CD14-positive monocyte (primary cell): ENCODE measurements around the gene ITSN1. TPM values are rescaled to one million over a fixed set of nuclear protein-coding genes. Genes with fewer than 3 reads are reported as not detected.

Experiments used
- DNase-seq, 3 donors: peaks; one replicate each; pipeline ENCODE4 v3.0.0-alpha.2; 2011 to 2022
- H2AFZ ChIP-seq: 2 replicates; pipeline ENCODE4 v1.6.0; 2012; ENCODE audit warnings: mild to moderate bottlenecking, low read depth, low read length, inconsistent platforms; ENCODE audit not compliant: insufficient read depth, poor library complexity, severe bottlenecking
- H3K27ac ChIP-seq, 2 donors: 1 replicate in 1 of 2; 2 replicates in 1 of 2; pipeline ENCODE4 v1.5.1; 2012 to 2013; ENCODE audit warnings: low read length in 2 of 2, control low read depth in 1 of 2, inconsistent platforms in 1 of 2, low read depth in 1 of 2, mild to moderate bottlenecking in 1 of 2
- H3K27me3 ChIP-seq, 2 donors: one replicate each; pipeline versions ENCODE4 v1.6.0 to v1.6.1; 2011 to 2013; ENCODE audit warnings: low read length in 2 of 2; ENCODE audit not compliant: control insufficient read depth in 2 of 2, insufficient read depth in 2 of 2
- H3K36me3 ChIP-seq, 2 donors: replicated peaks in 1 of 2; 1 replicate in 1 of 2; 2 replicates in 1 of 2; pipeline versions ENCODE4 v1.5.1 to v1.6.1; 2012 to 2013; ENCODE audit warnings: low read length in 2 of 2, control low read depth in 1 of 2, inconsistent platforms in 1 of 2, mild to moderate bottlenecking in 1 of 2; ENCODE audit not compliant: insufficient read depth in 2 of 2, control insufficient read depth in 1 of 2
- H3K4me1 ChIP-seq, 2 donors: 1 replicate in 1 of 2; 2 replicates in 1 of 2; pipeline versions ENCODE4 v1.5.1 to v1.6.1; 2012 to 2013; ENCODE audit warnings: low read length in 2 of 2, control low read depth in 1 of 2, inconsistent platforms in 1 of 2, mild to moderate bottlenecking in 1 of 2, moderate library complexity in 1 of 2; ENCODE audit not compliant: insufficient read depth in 2 of 2, control insufficient read depth in 1 of 2
- H3K4me2 ChIP-seq: replicated peaks from 2 replicates; pipeline ENCODE3; 2012; ENCODE audit warnings: low read length, moderate library complexity, mild to moderate bottlenecking; ENCODE audit not compliant: poor library complexity, severe bottlenecking; ENCODE audit errors: extremely low read depth
- H3K4me3 ChIP-seq, 3 experiments: fragments of 200-600 bp in 1 of 3; sonication (generic) in 1 of 3; replicated peaks in 1 of 3; 1 replicate in 2 of 3; 2 replicates in 1 of 3; pipeline ENCODE4 v1.5.1; 2011 to 2013; ENCODE audit warnings: low read length in 3 of 3, mild to moderate bottlenecking in 3 of 3, control low read depth in 2 of 3, low read depth in 2 of 3, inconsistent platforms in 1 of 3, moderate library complexity in 1 of 3
- H3K79me2 ChIP-seq: 2 replicates; pipeline ENCODE4 v1.6.0; 2012; ENCODE audit warnings: mild to moderate bottlenecking, control low read depth, inconsistent platforms, low read length, moderate library complexity; ENCODE audit not compliant: insufficient read depth
- H3K9ac ChIP-seq: 2 replicates; pipeline ENCODE4 v1.6.0; 2017; ENCODE audit warnings: low read length, mild to moderate bottlenecking; ENCODE audit not compliant: insufficient read depth, poor library complexity, severe bottlenecking
- H3K9me3 ChIP-seq, 2 donors: replicated peaks in 1 of 2; 1 replicate in 1 of 2; 2 replicates in 1 of 2; pipeline versions ENCODE4 v1.5.1 to v1.6.1; 2012 to 2013; ENCODE audit warnings: low read length in 2 of 2, control low read depth in 1 of 2; ENCODE audit not compliant: control insufficient read depth in 1 of 2, insufficient read depth in 1 of 2
- H4K20me1 ChIP-seq: 2 replicates; pipeline ENCODE4 v1.6.0; 2012; ENCODE audit warnings: mild to moderate bottlenecking, low read length, control low read depth, moderate library complexity; ENCODE audit not compliant: insufficient read depth
- H3K27ac Mint-ChIP-seq, 7 donors: one replicate each; pipeline ENCODE4 v1.8.0; 2020; ENCODE audit warnings: mild to moderate bottlenecking in 7 of 7, mixed read lengths in 7 of 7, moderate library complexity in 6 of 7, inconsistent platforms in 2 of 7
- H3K27me3 Mint-ChIP-seq, 3 donors: one replicate each; pipeline ENCODE4 v1.8.0; 2021 to 2022; ENCODE audit warnings: low read depth in 3 of 3, mild to moderate bottlenecking in 3 of 3, mixed read lengths in 3 of 3, moderate library complexity in 3 of 3, inconsistent platforms in 1 of 3
- H3K36me3 Mint-ChIP-seq, 2 donors: one replicate each; pipeline ENCODE4 v1.8.0; 2020; ENCODE audit warnings: mixed read lengths in 2 of 2, inconsistent platforms in 1 of 2, mild to moderate bottlenecking in 1 of 2
- H3K4me1 Mint-ChIP-seq: one replicate; pipeline ENCODE4 v1.8.0; 2020; ENCODE audit warnings: mild to moderate bottlenecking, mixed read lengths
- H3K4me3 Mint-ChIP-seq, 2 donors: one replicate each; pipeline ENCODE4 v1.8.0; 2020; ENCODE audit warnings: mild to moderate bottlenecking in 2 of 2, mixed read lengths in 2 of 2, moderate library complexity in 1 of 2
- H3K9me3 Mint-ChIP-seq, 7 donors: one replicate each; pipeline ENCODE4 v1.8.0; 2020 to 2022; ENCODE audit warnings: mixed read lengths in 7 of 7, mild to moderate bottlenecking in 6 of 7, moderate library complexity in 6 of 7, inconsistent platforms in 2 of 7
- WGBS: methylation state at CpG from one replicate; pipeline ENCODE4 v1.1.5; 2013; ENCODE audit warnings: missing lambda C conversion rate; ENCODE audit not compliant: insufficient coverage; 5-methylcytosine and 5-hydroxymethylcytosine counted together
- intact Hi-C, 2 donors: fragments of 100-400 bp; cut with micrococcal nuclease; formaldehyde crosslinking; loops; one replicate each; pipeline versions ENCODE4 v1.15.0 to v1.15.1; 2023
- polyA plus RNA-seq, 3 donors: library from polyadenylated mRNA; depleted of rRNA in 1 of 3; unstranded in 2 of 3; stranded (reverse) in 1 of 3; fragments of 300-500 nt in 2 of 3; fragments of >200 nt in 1 of 3; fragmentation: Illumina TruSeq in 2 of 3; gene quantifications; 1 replicate in 2 of 3; 2 replicates in 1 of 3; pipeline ENCODE4 v1.2.3, GENCODE V29; 2012 to 2021
- TF ChIP-seq, protein P1 (sequence below): fragments of 200-600 bp; IDR thresholded peaks from one replicate; pipeline ENCODE4 v1.8.0; 2022; ENCODE audit warnings: antibody characterized with exemption, mild to moderate bottlenecking

Gene ITSN1
- polyA plus RNA-seq, 3 donors = 4.7 to 10.3 (median 5.1) TPM

GRCh38 chr21:33801424-33802405, 159.4 kb downstream of the ITSN1 start:
- intact Hi-C loops = no loop called here

DNA sequence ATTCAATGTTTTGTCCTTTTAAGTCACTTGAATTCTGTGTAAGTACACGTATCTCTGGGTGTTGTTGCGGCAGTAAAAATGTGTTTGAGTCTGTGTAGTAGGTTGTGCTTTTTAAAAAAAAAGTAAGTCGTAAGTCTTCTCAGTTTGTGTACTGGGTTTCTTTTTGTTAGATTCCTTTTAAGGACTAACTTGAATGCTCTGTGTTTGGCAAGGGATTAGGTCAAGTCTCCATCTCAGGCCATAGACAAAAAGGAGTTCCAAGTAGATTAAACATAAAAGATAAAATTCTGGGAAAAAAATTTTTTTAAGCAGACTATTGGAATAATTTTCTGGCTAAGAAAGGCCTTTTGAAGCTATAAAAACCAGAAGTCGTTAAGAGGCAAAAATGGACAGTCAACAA, 160.2 kb downstream of the ITSN1 start:
- H3K9me3 Mint-ChIP-seq = no peaks in the 10 kb centered on the region
- H3K4me3 ChIP-seq = no peak overlapping the region
- peaks cover 0 to 3% (median 0%) of the 10 kb centered on the region in 3 donors for H3K27me3 Mint-ChIP-seq
- no peaks in the 10 kb centered on the region for H3K9me3 ChIP-seq
- H3K36me3 ChIP-seq = peaks cover 7 to 15% of the 10 kb centered on the region in 2 donors
- H3K79me2 ChIP-seq = no peaks in the 10 kb centered on the region
- no peak overlapping the region for H3K9ac ChIP-seq
- peaks cover 4% of the 10 kb centered on the region for H3K4me1 Mint-ChIP-seq
- H3K27me3 ChIP-seq = no peaks in the 10 kb centered on the region
- no peak overlapping the region for H3K27ac ChIP-seq
- H2AFZ ChIP-seq = no peak overlapping the region
- no peak overlapping the region for H3K27ac Mint-ChIP-seq
- no peak overlapping the region for H3K4me3 Mint-ChIP-seq
- no peaks in the 10 kb centered on the region for H3K4me1 ChIP-seq
- intact Hi-C loops = no loop called here
- 86% methylated on average over 2 of the region's 4 CpGs for WGBS
- H4K20me1 ChIP-seq = no peaks in the 10 kb centered on the region
- H3K36me3 Mint-ChIP-seq = peaks cover 25 to 41% of the 10 kb centered on the region in 2 donors
- TF ChIP-seq, protein P1, sequence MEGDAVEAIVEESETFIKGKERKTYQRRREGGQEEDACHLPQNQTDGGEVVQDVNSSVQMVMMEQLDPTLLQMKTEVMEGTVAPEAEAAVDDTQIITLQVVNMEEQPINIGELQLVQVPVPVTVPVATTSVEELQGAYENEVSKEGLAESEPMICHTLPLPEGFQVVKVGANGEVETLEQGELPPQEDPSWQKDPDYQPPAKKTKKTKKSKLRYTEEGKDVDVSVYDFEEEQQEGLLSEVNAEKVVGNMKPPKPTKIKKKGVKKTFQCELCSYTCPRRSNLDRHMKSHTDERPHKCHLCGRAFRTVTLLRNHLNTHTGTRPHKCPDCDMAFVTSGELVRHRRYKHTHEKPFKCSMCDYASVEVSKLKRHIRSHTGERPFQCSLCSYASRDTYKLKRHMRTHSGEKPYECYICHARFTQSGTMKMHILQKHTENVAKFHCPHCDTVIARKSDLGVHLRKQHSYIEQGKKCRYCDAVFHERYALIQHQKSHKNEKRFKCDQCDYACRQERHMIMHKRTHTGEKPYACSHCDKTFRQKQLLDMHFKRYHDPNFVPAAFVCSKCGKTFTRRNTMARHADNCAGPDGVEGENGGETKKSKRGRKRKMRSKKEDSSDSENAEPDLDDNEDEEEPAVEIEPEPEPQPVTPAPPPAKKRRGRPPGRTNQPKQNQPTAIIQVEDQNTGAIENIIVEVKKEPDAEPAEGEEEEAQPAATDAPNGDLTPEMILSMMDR = no peak
- no peak for DNase-seq
- H3K4me2 ChIP-seq = no peak overlapping the region

More at GRCh38 chr21:33801424-33802405, 159.4 kb downstream of the ITSN1 start:
- no peaks in the 10 kb centered on the region for H3K4me1 ChIP-seq
- TF ChIP-seq, protein P1 = no peak
- no peaks in the 10 kb centered on the region for H3K27me3 ChIP-seq
- no peaks in the 10 kb centered on the region for H3K79me2 ChIP-seq
- no peaks in the 10 kb centered on the region for H4K20me1 ChIP-seq
- Mint-ChIP-seq H3K36me3 (peaks cover 30 to 46% of the 10 kb centered on the region in 2 donors), H3K4me1 (peaks cover 4% of the 10 kb centered on the region), H3K27me3 (peaks cover 0 to 1% (median 0%) of the 10 kb centered on the region in 3 donors), H3K9me3 (no peaks in the 10 kb centered on the region), H3K4me3 (no peak overlapping the region), H3K27ac (no peak overlapping the region)
- no peak overlapping the region for H2AFZ ChIP-seq
- H3K36me3 ChIP-seq = peaks cover 13 to 22% of the 10 kb centered on the region in 2 donors
- WGBS = no CpG with 5 or more reads among the region's 8 CpGs
- H3K4me2 ChIP-seq = no peak overlapping the region
- H3K27ac ChIP-seq = no peak overlapping the region
- H3K9me3 ChIP-seq = no peaks in the 10 kb centered on the region
- H3K4me3 ChIP-seq = no peak overlapping the region
- H3K9ac ChIP-seq = no peak overlapping the region
- no peak for DNase-seq
